Vagina (tissue), 2 donors: Measurements from ENCODE around the gene ASAP3.

Source experiments
- POLR2A ChIP-seq, 2 donors: fragments of 450-650 bp; IDR thresholded peaks; one replicate each; pipeline ENCODE4 v1.6.1; 2017; ENCODE audit warnings: antibody characterized with exemption in 2 of 2, mild to moderate bottlenecking in 2 of 2, moderate library complexity in 2 of 2
- POLR2AphosphoS5 ChIP-seq, 2 donors: sonication (generic); formaldehyde crosslinking; IDR thresholded peaks; one replicate each; pipeline ENCODE4 v1.9.0; 2017; ENCODE audit warnings: antibody characterized with exemption in 2 of 2, mild to moderate bottlenecking in 2 of 2, low read depth in 1 of 2; ENCODE audit not compliant: insufficient read depth in 1 of 2
- TF ChIP-seq, protein P1 (sequence below), 3 experiments: fragments of 450-650 bp in 2 of 3; fragments of 200-600 bp in 1 of 3; sonication (generic) in 1 of 3; IDR thresholded peaks; one replicate each; pipeline ENCODE4 v1.5.1; 2017 to 2019; ENCODE audit warnings: antibody characterized with exemption in 3 of 3, mild to moderate bottlenecking in 2 of 3, moderate library complexity in 2 of 3

DNA sequence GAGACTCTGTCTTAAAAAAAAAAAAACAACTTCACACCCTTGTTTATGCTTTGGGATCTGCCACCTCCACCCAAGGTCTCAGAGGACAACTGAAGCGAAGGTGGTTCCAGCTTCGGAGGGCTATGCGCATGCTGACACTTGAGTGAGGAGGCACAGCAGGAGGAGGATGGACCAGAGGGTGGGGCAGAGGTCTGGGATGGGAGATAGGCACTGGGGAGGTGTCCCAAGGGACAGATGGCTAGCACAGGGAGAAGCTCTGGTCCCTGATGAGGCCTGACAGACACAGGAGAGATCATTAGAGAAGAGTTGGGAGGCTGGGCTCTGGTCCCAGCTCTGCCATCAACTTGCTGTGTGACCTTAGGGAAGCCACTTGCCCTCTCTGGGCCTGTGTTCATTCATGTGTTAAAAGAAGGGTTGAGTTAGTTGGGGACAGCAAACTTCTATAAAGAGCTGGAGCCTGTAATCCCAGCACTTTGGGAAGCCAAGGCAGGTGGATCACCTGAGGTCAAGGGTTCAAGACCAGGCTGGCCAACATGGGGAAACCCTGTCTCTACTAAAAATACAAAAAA lies 30.2 kb upstream of the ASAP3 start:
- TF ChIP-seq, protein P1, sequence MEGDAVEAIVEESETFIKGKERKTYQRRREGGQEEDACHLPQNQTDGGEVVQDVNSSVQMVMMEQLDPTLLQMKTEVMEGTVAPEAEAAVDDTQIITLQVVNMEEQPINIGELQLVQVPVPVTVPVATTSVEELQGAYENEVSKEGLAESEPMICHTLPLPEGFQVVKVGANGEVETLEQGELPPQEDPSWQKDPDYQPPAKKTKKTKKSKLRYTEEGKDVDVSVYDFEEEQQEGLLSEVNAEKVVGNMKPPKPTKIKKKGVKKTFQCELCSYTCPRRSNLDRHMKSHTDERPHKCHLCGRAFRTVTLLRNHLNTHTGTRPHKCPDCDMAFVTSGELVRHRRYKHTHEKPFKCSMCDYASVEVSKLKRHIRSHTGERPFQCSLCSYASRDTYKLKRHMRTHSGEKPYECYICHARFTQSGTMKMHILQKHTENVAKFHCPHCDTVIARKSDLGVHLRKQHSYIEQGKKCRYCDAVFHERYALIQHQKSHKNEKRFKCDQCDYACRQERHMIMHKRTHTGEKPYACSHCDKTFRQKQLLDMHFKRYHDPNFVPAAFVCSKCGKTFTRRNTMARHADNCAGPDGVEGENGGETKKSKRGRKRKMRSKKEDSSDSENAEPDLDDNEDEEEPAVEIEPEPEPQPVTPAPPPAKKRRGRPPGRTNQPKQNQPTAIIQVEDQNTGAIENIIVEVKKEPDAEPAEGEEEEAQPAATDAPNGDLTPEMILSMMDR (IDR thresholded peaks at IDR 0.05), result no peak
- no peak for TF ChIP-seq POLR2AphosphoS5 (IDR thresholded peaks at IDR 0.05; ENCODE audit: insufficient read depth in 1 of 2, low read depth in 1 of 2)
- TF ChIP-seq POLR2A (IDR thresholded peaks at IDR 0.05), result no peak
